Brain pericyte (primary cell): Measurements from ENCODE around the gene TENT4A.
"Not testable (repeated sequence)": the region's sequence is repeated elsewhere in the genome, so short reads cannot be mapped to it uniquely, and the experiment has no call there.

Experiments
- DNase-seq: peaks from one replicate; pipeline ENCODE4 v3.0.0-alpha.2; 2012; ENCODE audit warnings: low read depth, low spot score

TENT4A gene

DNA sequence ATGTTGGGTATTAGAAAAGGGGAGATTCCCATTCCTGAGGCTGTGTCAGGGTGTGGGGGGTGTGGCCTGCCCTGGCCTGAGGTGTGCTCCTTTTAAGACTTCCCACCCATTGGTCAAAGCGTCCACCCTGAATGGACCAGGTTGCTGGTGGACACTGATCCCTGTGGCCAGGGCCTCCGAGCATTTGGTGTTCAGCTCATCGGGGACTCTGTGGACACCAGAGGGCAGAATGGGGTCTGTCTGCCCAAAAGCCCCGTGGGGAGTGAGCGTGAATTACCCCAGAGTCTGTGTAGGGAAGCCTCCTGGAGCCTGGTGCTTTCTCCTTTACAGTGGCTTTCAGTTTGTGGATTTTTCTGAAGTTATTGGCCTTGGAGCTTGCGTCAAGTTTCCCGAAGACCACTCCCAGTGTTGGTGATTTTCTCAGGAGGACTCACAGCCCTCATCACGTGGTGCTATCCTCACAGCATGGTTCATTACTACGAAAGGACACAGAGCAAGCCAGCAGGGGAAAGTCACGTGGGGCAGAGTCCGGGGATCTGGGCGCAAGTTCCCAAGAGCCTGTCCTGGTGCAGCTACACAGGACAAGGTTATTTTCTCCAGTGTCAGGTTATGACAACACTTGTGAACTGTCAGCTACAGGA lies 55.5 kb downstream of the TENT4A start:
- no peak for DNase-seq

DNA sequence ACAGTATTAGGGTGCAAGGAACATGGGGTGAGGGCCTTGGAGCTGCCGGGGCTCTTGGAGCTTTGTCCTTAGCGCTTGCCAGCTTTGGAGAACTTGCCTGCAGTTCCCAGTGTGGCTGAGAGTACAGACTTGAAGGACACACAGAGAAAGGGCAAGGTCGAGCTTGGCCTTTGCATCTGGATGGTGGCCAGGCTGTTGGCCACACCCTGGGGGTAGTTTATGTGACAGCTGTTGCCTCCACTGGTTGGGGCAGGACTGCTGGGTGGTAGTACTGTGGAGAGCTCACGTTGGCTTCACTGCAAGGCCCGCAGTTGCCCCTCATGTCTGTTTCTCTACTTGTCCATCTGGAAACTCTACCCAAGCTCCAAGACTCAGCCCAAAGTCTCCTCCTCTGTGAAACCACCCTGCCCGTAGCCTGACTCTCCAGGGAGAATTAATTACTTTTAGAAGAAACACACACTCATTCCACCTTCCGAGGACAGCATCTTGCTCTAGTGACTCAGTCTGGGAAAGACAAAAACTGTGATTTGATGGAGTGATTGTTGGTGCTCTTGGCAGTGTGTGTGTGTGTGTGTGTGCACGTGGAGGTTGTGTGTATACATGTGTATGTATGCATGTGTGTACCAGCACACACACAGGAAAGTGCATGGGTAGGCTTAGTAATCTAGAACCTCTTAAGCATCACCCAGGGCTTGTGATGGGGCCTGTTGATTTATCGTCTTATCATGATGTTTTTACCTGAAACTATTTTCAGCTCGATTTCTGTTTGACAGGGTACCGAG lies 57.8 kb downstream of the TENT4A start:
- no peak for DNase-seq

DNA sequence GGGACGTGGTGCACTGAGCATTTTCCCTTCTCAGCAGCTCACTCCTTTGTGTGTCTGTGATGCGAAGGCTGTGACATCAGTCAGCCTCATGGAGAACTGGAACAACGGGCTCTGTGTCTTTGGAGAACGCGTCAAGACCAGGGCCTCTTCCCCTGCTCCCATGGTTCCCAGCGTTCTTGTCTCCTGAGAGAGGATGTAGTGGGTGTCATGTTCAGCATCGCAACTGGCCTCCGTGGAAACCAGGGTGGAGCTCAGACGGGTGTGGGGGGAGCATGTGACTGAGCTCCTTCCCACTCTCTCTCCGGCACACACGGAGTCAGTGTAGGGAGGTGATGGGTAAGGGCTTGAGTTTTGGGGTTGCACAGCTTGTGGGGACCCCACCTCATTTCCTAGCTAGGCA lies 59.7 kb downstream of the TENT4A start:
- DNase-seq, result no peak

DNA sequence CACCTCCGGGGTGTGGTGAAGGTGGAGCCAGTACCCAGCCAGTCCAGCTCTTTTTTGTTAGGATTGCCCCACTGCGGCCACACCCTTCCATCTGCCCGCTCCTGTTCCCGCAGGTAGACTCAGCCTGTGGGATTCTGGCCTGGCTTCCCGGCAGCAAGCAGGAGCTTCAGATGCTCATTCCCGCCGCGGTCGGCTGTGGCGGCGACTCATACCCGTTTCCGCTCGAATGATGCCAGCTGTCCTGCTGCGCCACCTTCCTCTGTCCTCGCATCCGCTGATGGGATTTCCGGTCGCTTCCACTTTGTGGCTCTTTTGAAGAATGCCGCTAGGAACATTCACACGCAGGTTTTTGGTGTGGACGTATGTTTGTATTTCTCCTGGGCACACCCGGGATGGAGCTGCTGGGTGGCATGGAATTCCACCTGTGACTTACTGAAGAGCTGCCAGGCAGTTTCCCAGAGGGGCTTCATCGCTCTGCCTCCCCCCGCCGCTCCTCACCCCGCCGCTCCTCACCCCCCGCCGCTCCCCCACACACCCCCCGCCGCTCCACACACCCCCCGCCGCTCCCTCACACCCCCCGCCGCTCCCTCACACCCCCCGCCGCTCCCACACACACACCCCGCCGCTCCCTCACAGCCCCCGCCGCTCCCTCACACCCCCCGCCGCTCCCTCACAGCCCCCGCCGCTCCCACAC lies 60.3 kb downstream of the TENT4A start:
- DNase-seq, result no peak

DNA sequence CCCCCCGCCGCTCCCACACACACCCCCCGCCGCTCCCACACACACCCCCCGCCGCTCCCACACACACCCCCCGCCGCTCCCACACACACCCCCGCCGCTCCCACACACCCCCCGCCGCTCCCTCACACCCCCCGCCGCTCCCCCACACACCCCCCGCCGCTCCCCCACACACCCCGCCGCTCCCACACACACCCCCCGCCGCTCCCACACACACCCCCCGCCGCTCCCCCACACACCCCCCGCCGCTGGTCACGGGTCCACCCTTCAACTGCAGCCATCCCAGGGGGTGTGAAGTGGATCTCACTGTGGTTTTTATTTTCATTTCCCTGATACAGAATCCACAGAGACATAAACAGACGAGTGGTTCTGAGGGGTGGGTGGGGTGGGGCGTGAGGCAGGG lies 61.0 kb downstream of the TENT4A start:
- not testable (repeated sequence) for DNase-seq

DNA sequence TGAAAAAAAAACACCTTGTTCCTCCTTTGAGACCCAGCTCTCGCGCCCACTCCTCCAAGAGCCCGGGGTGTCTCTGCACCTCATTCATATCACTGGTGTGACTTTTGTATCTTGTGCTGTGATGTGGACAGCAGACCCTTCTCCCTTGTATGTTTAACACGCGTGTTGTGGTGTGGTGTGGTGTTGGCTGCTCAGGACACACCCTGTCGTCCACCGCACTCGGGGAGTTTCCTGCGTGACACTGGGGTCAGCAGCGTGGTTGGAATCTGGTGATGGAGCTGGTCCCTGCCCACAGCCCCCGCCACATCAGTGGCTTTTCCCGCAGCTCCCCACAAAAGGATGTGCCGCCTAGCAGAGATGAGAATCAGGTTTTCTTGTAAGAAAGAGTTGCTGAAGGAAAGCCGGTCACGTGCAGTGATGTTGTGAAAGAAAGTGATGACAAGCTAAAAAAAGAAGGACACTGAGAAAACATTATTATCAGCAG lies 61.5 kb downstream of the TENT4A start:
- DNase-seq, result no peak

DNA sequence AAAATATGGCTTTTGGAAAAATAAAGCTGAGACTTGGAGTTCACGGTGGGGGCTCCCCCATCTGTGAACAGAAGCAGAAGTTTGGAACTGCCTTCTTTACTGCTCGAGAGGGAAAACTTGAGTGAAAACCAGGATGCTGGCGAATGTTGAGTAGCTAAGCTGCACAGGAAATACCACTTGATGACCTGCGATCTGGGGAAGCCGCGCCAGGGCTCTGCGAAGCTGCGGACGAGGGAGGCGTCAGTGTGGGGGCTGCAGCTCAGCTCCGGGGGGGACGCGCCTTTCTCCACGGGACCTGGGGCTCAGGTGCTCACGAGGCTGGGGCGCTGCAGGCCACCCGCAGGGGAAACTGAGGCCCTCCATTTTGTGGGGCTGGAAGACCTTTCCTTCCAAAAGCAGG lies 62.3 kb downstream of the TENT4A start:
- DNase-seq, result no peak

DNA sequence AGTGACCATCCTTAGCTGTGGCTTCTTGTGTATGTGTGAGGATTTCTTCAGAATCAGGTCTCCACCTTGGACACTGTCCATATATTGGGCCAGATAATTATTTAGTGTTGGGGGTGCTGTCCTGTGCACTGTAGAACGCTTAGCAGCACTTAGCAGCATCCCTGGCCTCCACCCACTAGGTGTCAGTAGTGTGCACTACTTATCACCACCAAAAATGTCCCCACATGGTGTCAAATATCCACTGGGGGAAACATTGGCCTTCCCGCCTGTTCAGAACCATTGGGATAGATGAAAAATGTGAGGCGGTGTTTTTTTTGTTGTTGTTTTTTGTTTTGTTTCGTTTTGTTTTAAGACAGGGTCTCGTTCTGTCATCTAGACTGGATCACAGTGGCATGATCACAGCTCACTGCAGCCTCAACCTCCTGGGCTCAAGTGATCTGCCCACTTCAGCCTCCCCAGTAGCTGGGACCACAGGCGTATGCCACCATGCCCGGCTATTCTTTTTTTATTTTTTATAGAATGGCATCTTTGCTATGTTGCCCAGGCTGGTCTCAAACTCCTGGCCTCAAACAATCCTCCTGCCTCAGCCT lies 67.7 kb downstream of the TENT4A start:
- DNase-seq, result no peak

DNA sequence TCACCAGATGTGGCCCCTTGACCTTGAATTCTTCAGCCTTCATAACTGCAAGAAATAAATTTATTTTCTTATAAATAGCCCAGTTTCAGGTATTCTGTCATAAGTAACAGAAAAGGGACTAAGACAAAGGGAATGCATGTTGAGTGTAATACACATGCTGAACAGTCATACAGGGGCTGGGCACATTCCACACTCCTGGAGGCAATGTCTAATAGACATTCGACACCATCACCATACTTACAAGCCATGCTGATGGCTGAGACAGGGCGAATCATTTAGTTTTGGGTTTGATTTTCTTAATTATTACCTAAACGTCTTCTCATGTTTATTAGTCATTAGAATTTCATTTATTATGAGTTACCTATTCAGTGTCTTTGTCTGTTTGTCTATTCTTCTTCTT lies 68.5 kb downstream of the TENT4A start:
- DNase-seq, result no peak

DNA sequence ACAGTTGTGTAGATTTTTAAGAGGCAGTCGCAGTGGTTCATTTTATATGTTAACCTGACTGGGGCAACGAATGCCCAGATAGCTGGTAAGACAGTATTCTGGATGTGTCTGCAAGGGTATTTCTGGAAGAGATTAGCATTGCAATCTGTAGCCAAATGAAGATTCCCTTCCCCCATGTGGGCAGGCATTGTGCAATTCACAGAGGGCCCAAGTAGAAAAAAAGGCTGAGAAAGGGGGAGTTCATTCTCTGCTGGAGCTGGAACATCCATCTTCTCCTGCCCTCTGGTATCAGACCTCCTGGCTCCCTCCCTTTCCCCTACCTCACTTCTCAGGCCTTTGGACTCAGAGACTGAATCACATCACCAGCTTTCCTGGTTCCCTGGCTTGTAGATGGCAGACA lies 70.6 kb downstream of the TENT4A start:
- no peak for DNase-seq

DNA sequence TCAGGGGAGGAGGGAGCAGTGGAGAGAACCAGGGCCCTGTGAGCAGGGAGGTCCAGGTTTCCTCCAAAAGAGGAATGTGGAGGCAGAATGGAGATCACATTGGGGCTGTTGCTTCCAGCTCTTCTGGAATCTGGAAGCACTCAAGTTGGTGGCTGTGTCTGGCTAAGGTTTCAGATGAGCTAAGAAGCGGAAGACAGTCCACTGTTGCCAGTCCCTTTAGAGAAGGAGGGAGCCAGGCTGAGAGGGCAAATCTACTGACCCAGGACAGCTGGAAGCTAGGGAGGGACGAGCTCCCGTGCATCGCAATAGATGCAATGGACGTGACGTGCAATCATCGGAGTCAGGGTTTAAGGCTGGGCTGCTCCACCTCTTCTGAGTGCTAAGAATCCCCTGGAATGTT lies 71.2 kb downstream of the TENT4A start:
- DNase-seq, result no peak

DNA sequence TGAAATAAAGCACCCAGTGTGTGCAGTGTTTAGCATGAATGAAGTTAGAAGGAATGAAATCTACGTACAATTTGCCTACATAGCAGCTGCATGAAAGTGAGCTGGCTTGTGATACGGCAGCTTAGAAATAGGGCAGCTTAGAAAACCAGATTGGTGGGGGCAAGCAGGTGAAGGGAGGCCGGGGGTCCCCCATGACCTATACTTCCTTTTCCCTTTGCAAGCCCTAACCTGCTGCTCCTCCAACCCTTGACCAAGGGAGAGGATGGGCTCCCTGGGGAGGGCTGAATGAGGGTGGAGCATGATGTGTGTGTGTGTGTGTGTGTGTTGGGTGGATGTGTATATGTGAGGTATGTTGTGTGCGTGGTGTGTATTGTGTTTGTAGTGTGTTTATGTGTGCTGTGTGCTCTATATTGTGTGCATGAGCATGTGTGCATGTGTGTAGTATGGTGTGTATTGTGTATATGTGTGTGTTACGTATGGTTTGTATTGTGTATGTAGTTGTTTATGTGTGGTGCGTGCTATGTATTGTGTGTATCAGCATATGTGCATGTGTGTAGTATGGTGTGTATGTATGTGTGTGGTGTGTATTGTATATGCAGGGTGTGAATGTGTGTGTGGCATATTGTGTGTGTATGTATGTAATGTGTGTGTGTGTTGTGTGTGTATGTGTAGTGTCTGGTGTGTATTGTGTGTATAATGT lies 72.1 kb downstream of the TENT4A start:
- DNase-seq, result no peak

DNA sequence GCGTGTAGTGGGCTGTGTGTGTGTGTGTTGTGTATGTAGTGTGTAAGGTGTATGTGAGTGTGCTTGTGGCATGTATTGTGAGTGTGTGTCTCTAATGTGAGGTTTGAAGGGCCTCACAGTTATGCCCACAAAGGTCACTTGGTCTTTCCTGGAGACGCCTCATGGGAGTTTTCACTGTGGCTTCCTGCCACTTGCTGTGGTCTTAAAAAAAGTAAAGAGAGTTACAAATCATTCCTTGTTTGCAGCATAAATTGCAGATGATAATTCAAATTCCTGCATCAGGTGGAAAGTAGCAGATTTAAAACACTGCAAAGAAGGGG lies 72.6 kb downstream of the TENT4A start:
- no peak for DNase-seq

DNA sequence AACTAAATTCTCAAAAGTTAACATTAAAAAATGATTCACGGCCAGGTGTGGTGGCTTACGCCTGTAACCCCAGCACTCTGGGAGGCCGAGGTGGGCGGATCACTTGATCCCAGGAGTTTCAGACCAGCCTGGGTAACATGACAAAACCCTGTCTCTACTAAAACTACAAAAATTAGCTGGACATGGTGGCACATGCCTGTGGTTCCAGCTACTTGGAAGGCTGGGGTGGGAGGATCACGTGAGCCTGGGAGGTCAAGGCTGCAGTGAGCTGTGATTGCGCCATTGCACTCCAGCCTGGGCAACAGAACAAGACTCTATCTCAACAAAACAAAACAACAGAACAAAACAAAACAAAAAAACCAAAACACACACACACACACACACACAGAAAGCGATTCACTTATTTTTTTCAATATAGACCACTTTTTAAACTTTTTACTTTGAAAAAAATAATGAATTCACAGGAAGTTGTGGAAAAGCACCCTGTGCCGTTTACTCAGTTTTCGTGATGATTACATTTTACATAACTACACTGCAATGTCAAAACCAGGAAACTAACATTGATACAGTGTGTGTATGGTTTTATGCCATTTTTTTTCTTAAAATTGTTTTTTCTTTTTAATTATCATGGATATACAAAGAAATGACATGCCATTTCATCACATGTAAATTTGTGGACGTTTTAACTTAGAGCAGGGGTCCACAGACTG lies 73.7 kb downstream of the TENT4A start:
- DNase-seq, result no peak

DNA sequence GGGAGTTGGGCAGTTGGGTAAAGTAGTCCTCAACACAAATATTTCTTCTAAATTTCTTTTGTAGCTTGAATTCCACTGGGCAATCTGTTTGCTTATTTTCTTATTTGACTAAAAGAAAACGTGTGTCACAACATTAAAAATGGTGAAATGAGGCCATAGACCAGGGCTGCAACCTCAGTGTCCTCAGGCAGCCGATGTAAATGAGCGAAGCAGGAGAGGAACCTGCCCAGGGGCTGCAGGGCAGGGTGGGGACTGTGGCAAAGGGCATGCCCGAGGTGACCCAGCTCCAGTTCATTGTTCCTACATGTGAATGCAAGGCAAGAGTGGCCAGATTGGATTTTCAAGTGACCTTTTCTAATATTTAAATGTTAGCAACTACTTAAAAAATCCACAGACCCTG lies 74.7 kb downstream of the TENT4A start:
- DNase-seq, result no peak

DNA sequence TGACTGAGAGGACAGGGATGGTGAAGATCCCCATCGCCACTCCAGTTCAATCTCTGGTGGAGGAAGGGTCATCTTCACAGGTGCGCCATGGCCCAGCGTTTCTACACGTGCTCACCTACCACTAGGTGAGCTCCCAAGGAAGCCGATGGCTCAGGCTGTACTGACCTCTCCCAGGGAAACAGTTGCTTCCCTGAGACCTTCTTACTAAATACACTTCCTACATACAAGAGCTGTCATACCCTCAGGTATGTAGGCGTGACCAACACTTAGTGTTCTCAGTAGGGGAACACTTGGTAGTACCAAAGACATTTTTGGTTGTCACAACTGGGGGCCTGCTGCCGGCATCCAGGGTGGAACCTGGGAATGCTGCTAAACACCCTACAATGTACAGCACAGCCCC lies 75.2 kb downstream of the TENT4A start:
- no peak for DNase-seq

DNA sequence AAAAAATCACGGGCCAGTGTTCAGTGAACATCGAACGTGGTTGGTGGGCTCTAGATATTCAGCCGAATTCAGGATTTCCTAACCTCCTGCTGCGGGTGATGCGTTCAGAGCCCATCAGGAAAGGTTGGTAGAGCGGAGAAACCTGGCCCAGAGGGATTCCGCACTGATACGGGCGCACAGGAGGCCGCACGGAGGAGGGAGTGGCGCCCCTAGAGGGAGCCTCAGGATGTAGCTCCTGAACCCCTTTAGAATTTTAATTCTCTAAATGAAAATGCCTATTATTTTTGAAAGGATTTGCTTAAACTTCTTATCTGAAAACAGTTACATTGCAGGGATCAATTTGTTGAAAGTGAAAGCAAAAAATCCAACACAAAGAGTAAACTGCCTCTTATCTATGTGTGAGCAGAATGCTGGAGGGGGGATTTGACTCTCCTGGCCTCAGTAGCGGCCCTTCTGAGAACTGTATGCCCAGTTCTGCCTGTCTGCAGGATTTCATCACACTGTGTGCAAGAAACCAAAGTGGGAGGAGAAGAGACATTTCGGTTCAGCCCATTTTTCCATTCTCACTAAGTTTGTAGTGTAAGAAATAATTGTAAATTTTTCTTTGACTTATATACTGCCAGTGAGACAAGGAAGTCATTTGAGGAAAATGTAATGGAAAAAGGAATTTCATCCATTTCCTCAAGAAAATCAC lies 75.9 kb downstream of the TENT4A start:
- DNase-seq, result no peak

DNA sequence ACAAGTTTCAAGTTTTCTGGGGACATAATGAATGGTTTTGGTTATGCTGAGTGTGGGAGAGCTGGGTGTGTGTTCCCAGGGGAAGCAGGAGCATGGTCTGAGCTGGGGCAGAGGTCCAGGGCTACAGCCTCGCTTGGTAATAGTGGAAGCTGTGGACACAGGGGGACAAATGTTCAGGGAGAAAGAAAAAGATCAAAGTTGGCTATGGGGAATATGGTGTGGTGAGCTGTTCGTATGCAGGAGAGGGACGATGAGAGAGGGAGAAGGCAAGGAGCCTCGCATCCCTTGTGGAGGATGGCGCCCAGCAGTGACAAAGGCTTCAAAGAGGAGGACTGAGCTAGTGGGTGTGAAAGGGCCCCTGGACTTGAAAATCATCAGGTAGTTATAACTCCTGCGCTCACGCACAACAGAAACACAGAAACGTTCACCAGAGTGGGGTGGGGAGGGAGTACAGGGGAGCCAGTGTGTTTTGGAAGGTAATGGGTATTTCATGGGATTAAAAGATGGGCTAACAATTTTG lies 77.2 kb downstream of the TENT4A start:
- DNase-seq, result no peak

DNA sequence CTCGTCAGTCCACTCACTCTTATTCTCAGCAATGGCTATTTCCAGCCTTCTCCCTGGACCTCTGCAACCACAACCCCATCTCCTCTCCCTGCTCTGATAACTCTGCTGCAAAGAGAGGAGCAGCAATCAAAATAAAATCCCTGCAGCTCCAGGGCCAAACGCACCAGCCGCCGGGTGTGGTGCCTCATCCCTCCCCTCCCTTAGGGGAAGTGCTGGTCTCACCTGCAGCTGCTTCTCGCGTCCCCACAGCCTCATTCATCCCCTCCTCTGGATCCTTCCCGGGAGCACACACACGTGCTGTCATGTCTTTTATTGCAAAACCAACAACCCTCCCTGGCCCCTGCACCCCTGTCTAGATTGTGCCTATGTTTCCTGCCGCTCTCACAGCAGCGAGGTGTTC lies 77.8 kb downstream of the TENT4A start:
- DNase-seq, result no peak

DNA sequence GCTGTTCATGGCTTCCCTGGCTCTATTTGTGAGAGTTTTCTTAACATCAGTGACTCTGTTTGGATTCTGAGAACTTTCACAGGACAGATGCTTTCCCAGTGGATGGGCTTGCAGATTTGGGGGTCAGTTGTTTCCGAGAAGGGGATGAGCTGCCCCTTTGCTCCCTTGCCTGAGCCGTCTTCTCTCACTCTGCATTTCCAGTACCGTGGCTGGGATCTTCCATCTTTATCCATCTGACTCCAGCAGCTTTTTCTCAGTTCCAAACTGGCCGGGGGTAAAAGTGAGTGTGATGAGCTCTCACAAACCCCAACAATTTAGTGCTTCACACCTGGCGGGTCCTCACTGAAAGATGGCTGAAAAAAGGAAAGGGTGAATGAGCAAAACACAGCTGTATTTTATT lies 79.1 kb downstream of the TENT4A start:
- DNase-seq, result no peak
